Glutamatergic neuron (in vitro differentiated cells): ENCODE data around the gene MMAB. TPM values are rescaled to one million over a fixed set of nuclear protein-coding genes. Genes with fewer than 3 reads are reported as not detected.

Experiments used
- DNase-seq: peaks from one replicate; pipeline ENCODE4 v3.0.0; 2022
- H3K27ac Mint-ChIP-seq: one replicate; pipeline ENCODE4 v1.8.0; 2020; ENCODE audit warnings: mild to moderate bottlenecking, mixed read lengths, inconsistent platforms; ENCODE audit not compliant: unreplicated experiment
- H3K27me3 Mint-ChIP-seq: one replicate; pipeline ENCODE4 v1.8.0; 2020; ENCODE audit warnings: mild to moderate bottlenecking, moderate library complexity, mixed read lengths, inconsistent platforms; ENCODE audit not compliant: unreplicated experiment
- H3K36me3 Mint-ChIP-seq: one replicate; pipeline ENCODE4 v1.8.0; 2020; ENCODE audit warnings: mild to moderate bottlenecking, mixed read lengths, inconsistent platforms; ENCODE audit not compliant: unreplicated experiment
- H3K4me1 Mint-ChIP-seq: one replicate; pipeline ENCODE4 v1.8.0; 2020; ENCODE audit warnings: mild to moderate bottlenecking, low read depth, mixed read lengths, inconsistent platforms; ENCODE audit not compliant: unreplicated experiment
- H3K4me3 Mint-ChIP-seq: one replicate; pipeline ENCODE4 v1.8.0; 2020; ENCODE audit warnings: mild to moderate bottlenecking, mixed read lengths, inconsistent platforms; ENCODE audit not compliant: unreplicated experiment
- H3K9me3 Mint-ChIP-seq: one replicate; pipeline ENCODE4 v1.8.0; 2020; ENCODE audit warnings: mild to moderate bottlenecking, moderate library complexity, mixed read lengths, inconsistent platforms; ENCODE audit not compliant: unreplicated experiment
- total RNA-seq: library from RNA; stranded (reverse); fragmentation: NEBNext Ultra II Directional; extraction: Animal tissue kit (Norgen Biotek cat#: 25700); gene quantifications from one replicate; pipeline ENCODE4 v1.2.1, GENCODE V29; 2021; ENCODE audit not compliant: unreplicated experiment
- TF ChIP-seq, protein P1 (sequence below): fragments of 200-600 bp; sonication (generic); IDR thresholded peaks from one replicate; pipeline ENCODE4 v1.5.0; 2021; ENCODE audit not compliant: partially characterized antibody, unreplicated experiment

MMAB gene
- total RNA-seq, 1 donor from 2014 or later = 28.7 TPM

GRCh38 chr12:109608793-109609192 is 35.5 kb upstream of the MMAB start:
- H3K4me1 Mint-ChIP-seq = peaks cover 15% of the 10 kb centered on the region
- no peak overlapping the region for H3K27ac Mint-ChIP-seq
- no peaks in the 10 kb centered on the region for H3K36me3 Mint-ChIP-seq

DNA sequence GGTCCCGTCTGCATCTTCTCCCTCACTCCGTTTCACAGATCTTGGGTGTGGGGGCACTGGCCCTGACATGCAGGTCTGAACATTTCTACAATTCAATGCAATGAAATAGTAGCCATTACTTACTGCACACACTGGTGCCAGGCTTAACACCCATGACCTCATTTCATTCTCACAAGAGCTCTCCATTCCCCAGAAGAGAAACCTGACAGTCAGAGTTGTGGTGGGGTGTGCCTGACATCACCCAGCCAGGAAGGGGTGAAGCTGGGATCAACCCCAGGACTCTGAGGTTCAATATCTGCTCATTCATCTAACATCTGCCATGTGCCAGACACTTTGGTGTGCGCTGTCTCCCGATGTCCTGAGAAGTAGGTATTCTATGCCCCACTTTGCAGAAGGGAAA is 35.0 kb upstream of the MMAB start:
- Mint-ChIP-seq H3K27ac (peak overlapping the region; percentile 35), H3K27me3 (no peaks in the 10 kb centered on the region), H3K36me3 (no peaks in the 10 kb centered on the region), H3K4me3 (peak overlapping the region; percentile 42), H3K9me3 (peaks cover 6% of the 10 kb centered on the region), H3K4me1 (peaks cover 13% of the 10 kb centered on the region)
- TF ChIP-seq, protein P1, sequence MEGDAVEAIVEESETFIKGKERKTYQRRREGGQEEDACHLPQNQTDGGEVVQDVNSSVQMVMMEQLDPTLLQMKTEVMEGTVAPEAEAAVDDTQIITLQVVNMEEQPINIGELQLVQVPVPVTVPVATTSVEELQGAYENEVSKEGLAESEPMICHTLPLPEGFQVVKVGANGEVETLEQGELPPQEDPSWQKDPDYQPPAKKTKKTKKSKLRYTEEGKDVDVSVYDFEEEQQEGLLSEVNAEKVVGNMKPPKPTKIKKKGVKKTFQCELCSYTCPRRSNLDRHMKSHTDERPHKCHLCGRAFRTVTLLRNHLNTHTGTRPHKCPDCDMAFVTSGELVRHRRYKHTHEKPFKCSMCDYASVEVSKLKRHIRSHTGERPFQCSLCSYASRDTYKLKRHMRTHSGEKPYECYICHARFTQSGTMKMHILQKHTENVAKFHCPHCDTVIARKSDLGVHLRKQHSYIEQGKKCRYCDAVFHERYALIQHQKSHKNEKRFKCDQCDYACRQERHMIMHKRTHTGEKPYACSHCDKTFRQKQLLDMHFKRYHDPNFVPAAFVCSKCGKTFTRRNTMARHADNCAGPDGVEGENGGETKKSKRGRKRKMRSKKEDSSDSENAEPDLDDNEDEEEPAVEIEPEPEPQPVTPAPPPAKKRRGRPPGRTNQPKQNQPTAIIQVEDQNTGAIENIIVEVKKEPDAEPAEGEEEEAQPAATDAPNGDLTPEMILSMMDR = no peak
- DNase-seq = no peak

More at GRCh38 chr12:109608793-109609192, 35.5 kb upstream of the MMAB start:
- peaks cover 6% of the 10 kb centered on the region for H3K9me3 Mint-ChIP-seq
- no peak overlapping the region for H3K4me3 Mint-ChIP-seq
- no peak for DNase-seq
- no peaks in the 10 kb centered on the region for H3K27me3 Mint-ChIP-seq
- TF ChIP-seq, protein P1 = no peak

- DNase-seq = no peak
- TF ChIP-seq, protein P1 = no peak
- Mint-ChIP-seq H3K4me3 (no peak overlapping the region), H3K4me1 (peaks cover 13% of the 10 kb centered on the region), H3K36me3 (no peaks in the 10 kb centered on the region), H3K27ac (no peak overlapping the region), H3K9me3 (peaks cover 6% of the 10 kb centered on the region), H3K27me3 (no peaks in the 10 kb centered on the region)
These were observed 34.3 kb upstream of the MMAB start for GRCh38 chr12:109607618-109608017.

DNA sequence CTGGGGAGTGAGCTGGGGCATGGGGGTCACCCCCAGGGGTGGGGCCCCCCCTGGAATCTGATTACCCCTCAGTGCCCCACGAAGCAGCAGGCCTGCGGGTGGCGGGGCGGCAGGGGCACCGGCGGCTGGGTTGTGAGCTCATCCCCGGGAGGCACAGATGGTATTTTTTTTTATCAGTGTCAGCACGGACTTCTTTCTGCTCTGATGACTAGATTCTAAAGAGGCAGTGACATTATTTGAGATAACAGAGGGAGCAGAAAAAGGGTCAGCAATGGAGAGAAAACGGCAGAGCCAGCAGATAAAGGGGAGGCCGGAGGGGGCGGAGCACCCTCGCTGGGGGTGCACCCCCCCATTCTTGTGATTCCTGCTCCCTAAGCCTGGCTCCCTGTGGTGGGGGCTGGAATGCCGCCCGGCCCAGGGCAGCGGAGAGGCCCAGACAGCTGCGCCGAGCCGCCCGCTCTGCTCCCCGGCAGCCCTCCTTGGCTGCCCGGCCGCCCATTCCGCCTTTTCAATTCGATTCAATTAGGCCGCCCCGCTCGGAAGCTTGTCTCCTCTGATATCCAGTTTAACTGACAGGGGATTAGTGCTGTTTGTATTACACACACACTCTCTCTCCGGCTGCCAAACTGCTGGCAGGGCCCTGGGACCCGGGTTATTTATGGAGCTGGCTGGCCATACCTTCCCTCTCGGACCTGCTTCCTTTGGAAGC is 33.2 kb upstream of the MMAB start:
- Mint-ChIP-seq H3K4me3 (no peak overlapping the region), H3K4me1 (peaks cover 13% of the 10 kb centered on the region), H3K27ac (peak overlapping the region; percentile 89), H3K9me3 (peaks cover 6% of the 10 kb centered on the region), H3K27me3 (no peaks in the 10 kb centered on the region), H3K36me3 (no peaks in the 10 kb centered on the region)
- TF ChIP-seq, protein P1 = no peak
- peak; percentile 74 for DNase-seq

DNA sequence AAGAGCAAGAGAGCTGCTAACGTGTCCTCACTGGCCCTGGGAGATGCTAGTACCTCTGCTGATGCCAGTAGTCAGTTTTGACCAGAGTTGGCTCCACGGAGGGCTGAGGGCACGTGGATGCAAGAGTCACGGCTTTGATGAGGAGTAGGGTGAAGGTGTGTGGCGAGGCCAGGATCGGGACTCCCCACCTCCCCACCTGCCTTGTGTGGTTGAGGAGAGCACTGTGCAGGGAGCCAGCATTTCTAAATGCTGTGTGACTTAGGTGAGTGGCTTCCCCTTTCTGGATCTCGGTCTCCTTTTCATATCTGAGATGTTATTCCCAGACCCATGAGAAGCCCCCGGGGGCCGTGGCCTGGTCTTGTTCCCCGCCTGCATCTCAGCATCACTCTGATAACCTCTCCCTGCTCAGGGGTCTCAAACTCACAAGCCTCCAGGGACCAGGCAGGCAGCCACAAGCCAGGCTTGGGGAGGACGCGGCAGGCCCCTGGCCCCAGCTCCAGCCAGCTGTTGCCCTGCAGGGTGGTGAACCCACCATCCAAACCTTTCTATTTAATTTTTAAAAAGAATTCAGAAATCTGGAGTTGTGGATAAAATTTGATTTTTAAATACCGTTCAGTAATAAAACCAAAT is 32.4 kb upstream of the MMAB start:
- peaks cover 13% of the 10 kb centered on the region for H3K4me1 Mint-ChIP-seq
- TF ChIP-seq, protein P1 = no peak
- H3K27ac Mint-ChIP-seq = peak overlapping the region; percentile 38
- no peak for DNase-seq
- no peaks in the 10 kb centered on the region for H3K36me3 Mint-ChIP-seq
- H3K9me3 Mint-ChIP-seq = peaks cover 6% of the 10 kb centered on the region
- no peak overlapping the region for H3K4me3 Mint-ChIP-seq
- H3K27me3 Mint-ChIP-seq = no peaks in the 10 kb centered on the region
